ENCODE results near the gene ZPLD1.

Gene ZPLD1

GRCh38 chr3:102473648-102474047 lies 38.8 kb downstream of the ZPLD1 start:
- H2AFZ ChIP-seq (ENCODE audit: low read length), result no peak overlapping the region
- H3K36me3 ChIP-seq (ENCODE audit: insufficient read depth, low read length), result no peaks in the 10 kb centered on the region
- H3K79me2 ChIP-seq (ENCODE audit: insufficient read depth, low read length), result no peaks in the 10 kb centered on the region
- no peaks in the 10 kb centered on the region for H3K4me1 ChIP-seq (ENCODE audit: insufficient read depth, low read length, severe bottlenecking)
- H3K9ac ChIP-seq (ENCODE audit: low read length), result no peak overlapping the region
- no peaks in the 10 kb centered on the region for H3K9me3 ChIP-seq (ENCODE audit: low read length)
- H3K27me3 ChIP-seq (ENCODE audit: insufficient read depth, low read length), result no peaks in the 10 kb centered on the region
- TF ChIP-seq EZH2 (IDR thresholded peaks at IDR 0.05; ENCODE audit: borderline replicate concordance, low read length), result no peak
- TF ChIP-seq, protein P1, sequence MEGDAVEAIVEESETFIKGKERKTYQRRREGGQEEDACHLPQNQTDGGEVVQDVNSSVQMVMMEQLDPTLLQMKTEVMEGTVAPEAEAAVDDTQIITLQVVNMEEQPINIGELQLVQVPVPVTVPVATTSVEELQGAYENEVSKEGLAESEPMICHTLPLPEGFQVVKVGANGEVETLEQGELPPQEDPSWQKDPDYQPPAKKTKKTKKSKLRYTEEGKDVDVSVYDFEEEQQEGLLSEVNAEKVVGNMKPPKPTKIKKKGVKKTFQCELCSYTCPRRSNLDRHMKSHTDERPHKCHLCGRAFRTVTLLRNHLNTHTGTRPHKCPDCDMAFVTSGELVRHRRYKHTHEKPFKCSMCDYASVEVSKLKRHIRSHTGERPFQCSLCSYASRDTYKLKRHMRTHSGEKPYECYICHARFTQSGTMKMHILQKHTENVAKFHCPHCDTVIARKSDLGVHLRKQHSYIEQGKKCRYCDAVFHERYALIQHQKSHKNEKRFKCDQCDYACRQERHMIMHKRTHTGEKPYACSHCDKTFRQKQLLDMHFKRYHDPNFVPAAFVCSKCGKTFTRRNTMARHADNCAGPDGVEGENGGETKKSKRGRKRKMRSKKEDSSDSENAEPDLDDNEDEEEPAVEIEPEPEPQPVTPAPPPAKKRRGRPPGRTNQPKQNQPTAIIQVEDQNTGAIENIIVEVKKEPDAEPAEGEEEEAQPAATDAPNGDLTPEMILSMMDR (IDR thresholded peaks at IDR 0.05; ENCODE audit: low read length), result no peak
- H4K20me1 ChIP-seq (ENCODE audit: insufficient read depth, low read length), result no peaks in the 10 kb centered on the region
- H3K4me2 ChIP-seq (ENCODE audit: low read length), result no peak overlapping the region
- H3K9me2 ChIP-seq (ENCODE audit: low read depth, low read length), result no peaks in the 10 kb centered on the region
- H3K27ac ChIP-seq (ENCODE audit: low read depth, low read length, poor library complexity, severe bottlenecking), result no peak overlapping the region
- no peak overlapping the region for H3K4me3 ChIP-seq (ENCODE audit: low read depth, low read length, poor library complexity, severe bottlenecking)
- H3F3A ChIP-seq (ENCODE audit: insufficient read depth, low read length), result no peaks in the 10 kb centered on the region

- H4K20me1 ChIP-seq (ENCODE audit: insufficient read depth, low read length), result no peaks in the 10 kb centered on the region
- no peaks in the 10 kb centered on the region for H3K9me3 ChIP-seq (ENCODE audit: low read length)
- no peak overlapping the region for H3K27ac ChIP-seq (ENCODE audit: low read depth, low read length, poor library complexity, severe bottlenecking)
- no peaks in the 10 kb centered on the region for H3K4me1 ChIP-seq (ENCODE audit: insufficient read depth, low read length, severe bottlenecking)
- H3F3A ChIP-seq (ENCODE audit: insufficient read depth, low read length), result no peaks in the 10 kb centered on the region; the same call in 1 of the 2 replicates
- no peaks in the 10 kb centered on the region for H3K9me2 ChIP-seq (ENCODE audit: low read depth, low read length)
- no peaks in the 10 kb centered on the region for H3K36me3 ChIP-seq (ENCODE audit: insufficient read depth, low read length)
- H3K4me3 ChIP-seq (ENCODE audit: low read depth, low read length, poor library complexity, severe bottlenecking), result no peak overlapping the region
- H3K79me2 ChIP-seq (ENCODE audit: insufficient read depth, low read length), result no peaks in the 10 kb centered on the region
- TF ChIP-seq EZH2 (IDR thresholded peaks at IDR 0.05; ENCODE audit: borderline replicate concordance, low read length), result no peak
- TF ChIP-seq, protein P1 (IDR thresholded peaks at IDR 0.05; ENCODE audit: low read length), result no peak
- no peak overlapping the region for H2AFZ ChIP-seq (ENCODE audit: low read length)
- H3K9ac ChIP-seq (ENCODE audit: low read length), result no peak overlapping the region
- H3K27me3 ChIP-seq (ENCODE audit: insufficient read depth, low read length), result no peaks in the 10 kb centered on the region
- no peak overlapping the region for H3K4me2 ChIP-seq (ENCODE audit: low read length)
Measured at GRCh38 chr3:102474207-102474606, 39.4 kb downstream of the ZPLD1 start.

DNA sequence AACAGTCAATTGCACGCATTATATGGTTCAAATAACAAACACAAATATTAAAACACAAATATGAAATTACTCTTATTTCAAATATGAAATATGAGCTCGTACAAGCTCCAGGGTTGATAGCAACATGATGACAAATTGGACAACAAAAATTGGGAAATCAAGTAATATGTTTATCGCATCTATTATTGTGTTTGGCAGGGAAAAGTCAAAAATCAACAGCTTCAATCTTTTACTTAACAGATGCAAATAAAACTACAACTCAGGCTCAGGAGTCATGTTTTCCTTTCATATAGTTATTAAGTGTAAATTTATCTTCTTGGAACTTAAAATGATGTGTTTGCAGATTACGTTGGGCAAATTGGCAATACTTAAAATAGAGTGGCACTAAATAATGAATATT lies 41.4 kb downstream of the ZPLD1 start:
- Histone ChIP-seq H3K36me3 (ENCODE audit: insufficient read depth, low read length) (no peaks in the 10 kb centered on the region), H3K27ac (ENCODE audit: low read depth, low read length, poor library complexity, severe bottlenecking) (no peak overlapping the region), H3K9ac (ENCODE audit: low read length) (no peak overlapping the region), H3F3A (ENCODE audit: insufficient read depth, low read length) (no peaks in the 10 kb centered on the region; the same call in 1 of the 2 replicates), H3K4me1 (ENCODE audit: insufficient read depth, low read length, severe bottlenecking) (no peaks in the 10 kb centered on the region), H3K27me3 (ENCODE audit: insufficient read depth, low read length) (no peaks in the 10 kb centered on the region), H3K9me3 (ENCODE audit: low read length) (no peaks in the 10 kb centered on the region), H2AFZ (ENCODE audit: low read length) (no peak overlapping the region), H3K4me3 (ENCODE audit: low read depth, low read length, poor library complexity, severe bottlenecking) (no peak overlapping the region), H3K4me2 (ENCODE audit: low read length) (no peak overlapping the region), H3K79me2 (ENCODE audit: insufficient read depth, low read length) (no peaks in the 10 kb centered on the region), H4K20me1 (ENCODE audit: insufficient read depth, low read length) (no peaks in the 10 kb centered on the region), H3K9me2 (ENCODE audit: low read depth, low read length) (no peaks in the 10 kb centered on the region)
- TF ChIP-seq, protein P1 (IDR thresholded peaks at IDR 0.05; ENCODE audit: low read length), result no peak
- no peak for TF ChIP-seq EZH2 (IDR thresholded peaks at IDR 0.05; ENCODE audit: borderline replicate concordance, low read length)

Data from OCI-LY1 (cell line).